ENCODE measurements around the gene ZNF827.

- no peak for TF ChIP-seq CTCF (IDR thresholded peaks at IDR 0.05; ENCODE audit: insufficient read depth, low read length, poor library complexity, severe bottlenecking)
- no peak for TF ChIP-seq EZH2phosphoT487 (conservative IDR thresholded peaks at IDR 0.05; ENCODE audit: low read length)
Measured at GRCh38 chr4:145720656-145721055, 218.0 kb downstream of the ZNF827 start.
